SH-SY5Y (cell line): ENCODE measurements around the gene TTC39A.

Source experiments
- GATA2 ChIP-seq: IDR thresholded peaks from 2 replicates; pipeline ENCODE4 v1.6.1; 2011; ENCODE audit warnings: mild to moderate bottlenecking, low read depth, low read length
- GATA3 ChIP-seq: IDR thresholded peaks from 2 replicates; pipeline ENCODE4 v1.6.1; 2011; ENCODE audit warnings: low read depth, mild to moderate bottlenecking, low read length, moderate library complexity

- TF ChIP-seq GATA2 = no peak
- no peak for TF ChIP-seq GATA3
Observed at GRCh38 chr1:51328926-51329325, 1.4 kb downstream of the TTC39A start.
